HEK293 (cell line): ENCODE results near the gene HEXIM1.

Experiments used
- CTCF ChIA-PET: fragments of 350-600 bp; formaldehyde crosslinking; extraction: SDS; loops from one replicate; lab custom pipeline; 2021; ENCODE audit warnings: antibody characterized with exemption; lab: Yijun Ruan, JAX
- POLR2A ChIA-PET: fragments of 300-600 bp; formaldehyde crosslinking; extraction: SDS; loops from one replicate; lab custom pipeline; 2020; ENCODE audit warnings: antibody characterized with exemption, inconsistent platforms; lab: Yijun Ruan, JAX
- H3K27ac ChIP-seq: fragments of 200-500 bp; sonication (Bioruptor generic); 2 replicates; pipeline ENCODE4 v1.5.1; 2014; ENCODE audit warnings: low read depth, low read length, control low read depth, inconsistent platforms; ENCODE audit errors: extremely low read depth
- H3K36me3 ChIP-seq, 2 experiments: fragments of 200-500 bp in 1 of 2; sonication (Bioruptor generic) in 1 of 2; 1 replicate in 1 of 2; 2 replicates in 1 of 2; pipeline ENCODE4 v1.5.1; 2014 to 2017; ENCODE audit warnings: inconsistent platforms in 2 of 2, low read length in 2 of 2; ENCODE audit not compliant: control insufficient read depth in 2 of 2, insufficient read depth in 1 of 2
- H3K4me1 ChIP-seq: fragments of 200-500 bp; sonication (Bioruptor generic); 2 replicates; pipeline ENCODE4 v1.5.1; 2014; ENCODE audit warnings: mild to moderate bottlenecking, low read length, inconsistent platforms; ENCODE audit not compliant: control insufficient read depth, insufficient read depth
- H3K4me3 ChIP-seq: 2 replicates; pipeline ENCODE4 v1.5.1; 2011; ENCODE audit warnings: low read depth, mild to moderate bottlenecking, control low read depth, low read length, moderate library complexity
- H3K9me3 ChIP-seq: fragments of 200-500 bp; sonication (Bioruptor generic); 2 replicates; pipeline ENCODE4 v1.5.1; 2014; ENCODE audit warnings: low read depth, low read length, inconsistent platforms; ENCODE audit not compliant: control insufficient read depth, insufficient read depth
- AEBP2 ChIP-seq: fragments of 450-650 bp; formaldehyde crosslinking; IDR thresholded peaks from 2 replicates; pipeline ENCODE4 v1.5.1; 2016; ENCODE audit warnings: missing biosample characterization, missing genetic modification characterization, borderline replicate concordance
- GLIS2 ChIP-seq: fragments of 450-650 bp; formaldehyde crosslinking; IDR thresholded peaks from 2 replicates; pipeline ENCODE4 v1.5.1; 2016; ENCODE audit warnings: missing biosample characterization, missing genetic modification characterization
- KLF1 ChIP-seq: fragments of 450-650 bp; formaldehyde crosslinking; IDR thresholded peaks from 2 replicates; pipeline ENCODE4 v1.5.1; 2016; ENCODE audit warnings: missing biosample characterization, missing genetic modification characterization
- KLF17 ChIP-seq: fragments of 450-650 bp; formaldehyde crosslinking; IDR thresholded peaks from 2 replicates; pipeline ENCODE4 v1.5.1; 2016; ENCODE audit warnings: missing biosample characterization, missing genetic modification characterization
- OVOL3 ChIP-seq: fragments of 450-650 bp; formaldehyde crosslinking; IDR thresholded peaks from 2 replicates; pipeline ENCODE4 v1.5.1; 2016; ENCODE audit warnings: missing biosample characterization, missing genetic modification characterization
- PBX3 ChIP-seq: sonication (generic); formaldehyde crosslinking; IDR thresholded peaks from 2 replicates; pipeline ENCODE4 v1.8.1; 2022; ENCODE audit warnings: mild to moderate bottlenecking, moderate library complexity, missing genetic modification reagents
- PRDM1 ChIP-seq: fragments of 450-650 bp; formaldehyde crosslinking; IDR thresholded peaks from 2 replicates; pipeline ENCODE4; 2016; ENCODE audit warnings: missing biosample characterization, missing genetic modification characterization
- ZFHX2 ChIP-seq: fragments of 450-650 bp; formaldehyde crosslinking; conservative IDR thresholded peaks from 2 replicates; pipeline ENCODE4 v1.5.1; 2016; ENCODE audit warnings: missing biosample characterization, missing genetic modification characterization
- ZFP37 ChIP-seq: fragments of 450-650 bp; formaldehyde crosslinking; IDR thresholded peaks from 2 replicates; pipeline ENCODE4 v1.5.1; 2016; ENCODE audit warnings: missing biosample characterization, missing genetic modification characterization
- ZNF121 ChIP-seq: fragments of 450-650 bp; formaldehyde crosslinking; IDR thresholded peaks from 2 replicates; pipeline ENCODE4 v1.5.1; 2016; ENCODE audit warnings: missing biosample characterization, missing genetic modification characterization
- ZNF146 ChIP-seq: fragments of 450-650 bp; formaldehyde crosslinking; IDR thresholded peaks from 2 replicates; pipeline ENCODE4 v1.5.1; 2016; ENCODE audit warnings: missing biosample characterization, missing genetic modification characterization
- ZNF155 ChIP-seq: fragments of 450-650 bp; formaldehyde crosslinking; IDR thresholded peaks from 2 replicates; pipeline ENCODE4 v1.5.1; 2016; ENCODE audit warnings: missing biosample characterization, missing genetic modification characterization
- ZNF202 ChIP-seq: fragments of 450-650 bp; formaldehyde crosslinking; IDR thresholded peaks from 2 replicates; pipeline ENCODE4 v1.5.1; 2016; ENCODE audit warnings: missing biosample characterization, missing genetic modification characterization, borderline replicate concordance
- ZNF37A ChIP-seq: fragments of 450-650 bp; IDR thresholded peaks from 2 replicates; pipeline ENCODE4 v1.5.1; 2018; ENCODE audit warnings: missing biosample characterization, missing genetic modification characterization
- ZNF600 ChIP-seq: fragments of 450-650 bp; formaldehyde crosslinking; IDR thresholded peaks from 2 replicates; pipeline ENCODE4 v1.5.1; 2016; ENCODE audit warnings: missing biosample characterization, missing genetic modification characterization
- ZNF629 ChIP-seq: fragments of 450-650 bp; formaldehyde crosslinking; IDR thresholded peaks from 2 replicates; pipeline ENCODE4 v1.5.1; 2017; ENCODE audit warnings: missing biosample characterization, missing genetic modification characterization
- ZNF670 ChIP-seq: fragments of 450-650 bp; formaldehyde crosslinking; IDR thresholded peaks from 2 replicates; pipeline ENCODE4 v1.5.1; 2016; ENCODE audit warnings: missing biosample characterization, missing genetic modification characterization, low read depth
- TF ChIP-seq, protein P1 (sequence below): fragments of 450-650 bp; formaldehyde crosslinking; IDR thresholded peaks from 2 replicates; pipeline ENCODE4 v1.5.1; 2016; ENCODE audit warnings: missing biosample characterization, missing genetic modification characterization
- TF ChIP-seq, protein P2 (sequence below): fragments of 450-650 bp; formaldehyde crosslinking; IDR thresholded peaks from 2 replicates; pipeline ENCODE4 v1.5.1; 2016; ENCODE audit warnings: missing biosample characterization, missing genetic modification characterization
- TF ChIP-seq, protein P3 (sequence below): fragments of 450-650 bp; formaldehyde crosslinking; IDR thresholded peaks from 2 replicates; pipeline ENCODE4 v1.5.1; 2016; ENCODE audit warnings: missing biosample characterization, missing genetic modification characterization, borderline replicate concordance

The HEXIM1 gene

GRCh38 chr17:45123076-45123770 lies 25.1 kb upstream of the HEXIM1 start (continued):
- TF ChIP-seq AEBP2 (no peak), ZNF155 (tag by site-specific recombination) (no peak), ZFHX2 (tag by site-specific recombination) (no peak), GLIS2 (tag by site-specific recombination) (no peak), ZNF670 (tag by site-specific recombination) (no peak), PRDM1 (tag by site-specific recombination) (no peak), ZNF121 (tag by site-specific recombination) (no peak)
- TF ChIP-seq, protein P1, sequence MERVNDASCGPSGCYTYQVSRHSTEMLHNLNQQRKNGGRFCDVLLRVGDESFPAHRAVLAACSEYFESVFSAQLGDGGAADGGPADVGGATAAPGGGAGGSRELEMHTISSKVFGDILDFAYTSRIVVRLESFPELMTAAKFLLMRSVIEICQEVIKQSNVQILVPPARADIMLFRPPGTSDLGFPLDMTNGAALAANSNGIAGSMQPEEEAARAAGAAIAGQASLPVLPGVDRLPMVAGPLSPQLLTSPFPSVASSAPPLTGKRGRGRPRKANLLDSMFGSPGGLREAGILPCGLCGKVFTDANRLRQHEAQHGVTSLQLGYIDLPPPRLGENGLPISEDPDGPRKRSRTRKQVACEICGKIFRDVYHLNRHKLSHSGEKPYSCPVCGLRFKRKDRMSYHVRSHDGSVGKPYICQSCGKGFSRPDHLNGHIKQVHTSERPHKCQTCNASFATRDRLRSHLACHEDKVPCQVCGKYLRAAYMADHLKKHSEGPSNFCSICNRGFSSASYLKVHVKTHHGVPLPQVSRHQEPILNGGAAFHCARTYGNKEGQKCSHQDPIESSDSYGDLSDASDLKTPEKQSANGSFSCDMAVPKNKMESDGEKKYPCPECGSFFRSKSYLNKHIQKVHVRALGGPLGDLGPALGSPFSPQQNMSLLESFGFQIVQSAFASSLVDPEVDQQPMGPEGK (tag by site-specific recombination) = no peak
- TF ChIP-seq, protein P2, sequence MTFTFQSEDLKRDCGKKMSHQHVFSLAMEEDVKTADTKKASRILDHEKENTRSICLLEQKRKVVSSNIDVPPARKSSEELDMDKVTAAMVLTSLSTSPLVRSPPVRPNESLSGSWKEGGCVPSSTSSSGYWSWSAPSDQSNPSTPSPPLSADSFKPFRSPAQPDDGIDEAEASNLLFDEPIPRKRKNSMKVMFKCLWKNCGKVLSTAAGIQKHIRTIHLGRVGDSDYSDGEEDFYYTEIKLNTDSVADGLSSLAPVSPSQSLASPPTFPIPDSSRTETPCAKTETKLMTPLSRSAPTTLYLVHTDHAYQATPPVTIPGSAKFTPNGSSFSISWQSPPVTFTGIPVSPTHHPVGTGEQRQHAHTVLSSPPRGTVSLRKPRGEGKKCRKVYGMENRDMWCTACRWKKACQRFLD (tag by site-specific recombination) = no peak

DNA sequence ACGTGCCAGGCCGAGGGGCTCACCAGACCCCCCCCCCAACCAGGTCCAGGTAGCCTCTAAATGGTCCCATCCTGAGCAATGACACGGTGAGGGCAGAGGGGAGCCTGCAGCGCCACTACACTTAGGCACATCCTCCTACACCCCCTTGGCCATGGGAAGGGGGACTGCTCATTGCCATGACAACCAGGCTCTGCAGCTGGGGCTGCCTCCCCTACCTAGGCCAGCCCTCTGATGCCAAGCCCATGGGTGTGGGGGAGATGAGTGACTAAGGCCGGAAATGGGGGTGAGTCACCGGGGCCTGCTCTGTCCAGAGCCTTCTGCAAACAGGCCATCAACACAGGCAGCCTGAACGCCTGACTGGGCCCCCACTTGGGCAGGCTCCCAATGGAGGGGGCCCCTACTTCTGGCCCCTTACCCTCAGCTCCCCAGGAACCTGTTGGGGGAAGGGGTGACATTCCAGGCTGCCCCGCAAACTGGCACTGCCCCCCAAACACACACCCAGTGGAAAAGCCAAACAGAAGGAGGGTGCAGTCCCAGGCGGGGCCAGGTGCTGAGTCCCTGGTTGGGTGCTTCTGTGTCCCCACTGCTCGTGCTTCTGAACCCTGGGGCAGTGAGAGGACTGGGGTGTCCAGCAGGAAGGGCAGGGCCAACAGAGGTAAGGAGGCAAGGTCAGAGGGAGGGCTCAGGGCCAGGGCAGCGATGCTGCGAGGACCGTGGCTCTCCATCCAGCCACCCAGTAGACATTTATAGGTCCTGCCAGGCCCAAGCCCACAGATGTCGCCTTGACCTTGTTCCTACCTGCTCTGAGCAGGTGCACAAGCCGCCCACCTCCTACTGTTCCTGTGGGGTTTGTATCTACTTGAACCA lies 24.1 kb upstream of the HEXIM1 start:
- Histone ChIP-seq H3K4me3 (no peak overlapping the region), H3K27ac (no peak overlapping the region), H3K9me3 (no peaks in the 10 kb centered on the region), H3K36me3 (peaks cover 4 to 14% of the 10 kb centered on the region in 2 experiments; a peak in 1 of 3 replicates), H3K4me1 (peaks cover 7% of the 10 kb centered on the region)
- POLR2A ChIA-PET = interaction anchor here (0.6 to 3.1 kb wide), 2 partner anchors 25 to 29 kb away, joined by 5 to 12 read pairs; partner anchors contain the start of gene HEXIM1
- CTCF ChIA-PET = interaction anchor here (0.6 to 4.3 kb wide), 7 partner anchors 8 to 94 kb away, joined by 3 to 36 read pairs (median 4); partner anchors contain the start of genes ACBD4 and PLCD3
- TF ChIP-seq, protein P3, sequence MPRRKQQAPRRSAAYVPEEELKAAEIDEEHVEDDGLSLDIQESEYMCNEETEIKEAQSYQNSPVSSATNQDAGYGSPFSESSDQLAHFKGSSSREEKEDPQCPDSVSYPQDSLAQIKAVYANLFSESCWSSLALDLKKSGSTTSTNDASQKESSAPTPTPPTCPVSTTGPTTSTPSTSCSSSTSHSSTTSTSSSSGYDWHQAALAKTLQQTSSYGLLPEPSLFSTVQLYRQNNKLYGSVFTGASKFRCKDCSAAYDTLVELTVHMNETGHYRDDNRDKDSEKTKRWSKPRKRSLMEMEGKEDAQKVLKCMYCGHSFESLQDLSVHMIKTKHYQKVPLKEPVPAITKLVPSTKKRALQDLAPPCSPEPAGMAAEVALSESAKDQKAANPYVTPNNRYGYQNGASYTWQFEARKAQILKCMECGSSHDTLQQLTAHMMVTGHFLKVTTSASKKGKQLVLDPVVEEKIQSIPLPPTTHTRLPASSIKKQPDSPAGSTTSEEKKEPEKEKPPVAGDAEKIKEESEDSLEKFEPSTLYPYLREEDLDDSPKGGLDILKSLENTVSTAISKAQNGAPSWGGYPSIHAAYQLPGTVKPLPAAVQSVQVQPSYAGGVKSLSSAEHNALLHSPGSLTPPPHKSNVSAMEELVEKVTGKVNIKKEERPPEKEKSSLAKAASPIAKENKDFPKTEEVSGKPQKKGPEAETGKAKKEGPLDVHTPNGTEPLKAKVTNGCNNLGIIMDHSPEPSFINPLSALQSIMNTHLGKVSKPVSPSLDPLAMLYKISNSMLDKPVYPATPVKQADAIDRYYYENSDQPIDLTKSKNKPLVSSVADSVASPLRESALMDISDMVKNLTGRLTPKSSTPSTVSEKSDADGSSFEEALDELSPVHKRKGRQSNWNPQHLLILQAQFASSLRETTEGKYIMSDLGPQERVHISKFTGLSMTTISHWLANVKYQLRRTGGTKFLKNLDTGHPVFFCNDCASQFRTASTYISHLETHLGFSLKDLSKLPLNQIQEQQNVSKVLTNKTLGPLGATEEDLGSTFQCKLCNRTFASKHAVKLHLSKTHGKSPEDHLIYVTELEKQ (tag by site-specific recombination) = no peak
- TF ChIP-seq KLF1 (tag by site-specific recombination) = peak; percentile 43
- no peak for TF ChIP-seq OVOL3
- peak; percentile 49; the same call in 1 of the 2 replicates for TF ChIP-seq ZNF629 (tag by site-specific recombination)
- TF ChIP-seq ZNF146 (tag by site-specific recombination) = no peak
- TF ChIP-seq ZNF37A = no peak
- no peak for TF ChIP-seq ZNF202 (tag by site-specific recombination)
- TF ChIP-seq PBX3 (CRISPR knock-in tag) = no peak
- 0 out of 2 replicates have a peak, but pooled peaks have one; percentile 38 for TF ChIP-seq ZFP37 (tag by site-specific recombination)
- TF ChIP-seq ZFHX2 (tag by site-specific recombination) = peak; percentile 52; the same call in 1 of the 2 replicates
- peak; percentile 68; the same call in 1 of the 2 replicates for TF ChIP-seq KLF17 (tag by site-specific recombination)
- TF ChIP-seq, protein P1 (tag by site-specific recombination) = peak; percentile 63
- peak; percentile 55; the same call in 1 of the 2 replicates for TF ChIP-seq ZNF600 (tag by site-specific recombination)
